ENCODE data around the gene SUGCT. TPM values are rescaled to one million over a fixed set of nuclear protein-coding genes. Genes with fewer than 3 reads are reported as not detected.

The SUGCT gene
- total RNA-seq, 1 experiment from 2014 or later = 1.5 TPM

DNA sequence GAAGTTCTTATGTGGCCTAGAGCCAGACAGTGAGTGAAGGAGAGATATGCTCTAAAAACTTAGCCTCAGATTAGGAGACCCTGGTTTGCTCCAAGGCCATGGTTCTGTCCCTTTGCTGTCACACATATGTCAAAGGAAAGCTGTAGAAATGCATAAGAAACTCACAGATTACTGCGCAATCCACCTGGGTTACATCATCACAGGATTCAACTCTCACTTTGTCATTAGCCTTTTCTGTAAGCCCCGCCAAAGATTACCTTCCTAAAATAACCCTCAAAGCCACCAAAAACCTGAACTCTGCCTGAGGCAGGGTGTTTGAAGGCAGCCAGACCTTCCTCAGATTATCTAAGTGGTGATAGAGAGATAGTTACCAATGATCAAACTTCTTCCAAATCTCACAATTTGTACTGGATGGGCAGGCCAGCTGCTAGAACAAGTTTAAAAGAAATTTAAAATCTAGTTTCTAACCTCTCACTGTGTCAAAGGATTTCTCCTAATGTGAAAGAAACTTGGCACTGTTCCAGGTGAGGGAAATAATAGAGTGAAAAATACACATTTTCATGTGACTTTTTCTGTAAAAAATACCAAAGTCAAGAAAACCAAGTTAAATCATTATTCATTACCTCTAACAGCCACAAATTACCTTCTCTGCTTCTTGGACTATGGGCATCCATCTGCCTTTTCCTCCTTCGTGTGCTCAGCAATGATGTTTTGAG is 567.2 kb downstream of the SUGCT start:
- H3K4me3 ChIP-seq (ENCODE audit: low read depth, low read length, poor library complexity, severe bottlenecking) = no peak overlapping the region
- ChIA-PET CTCF (no interaction called here), POLR2A (ENCODE audit: low non-redundant PET) (no interaction called here)
- H3K36me3 ChIP-seq (ENCODE audit: insufficient read depth, low read length, poor library complexity, severe bottlenecking) = no peaks in the 10 kb centered on the region
- no peak for DNase-seq (ENCODE audit: low spot score)
- peaks cover 20% of the 10 kb centered on the region for H3K4me1 ChIP-seq (ENCODE audit: insufficient read depth, low read length, poor library complexity, severe bottlenecking)
- TF ChIP-seq, protein P1, sequence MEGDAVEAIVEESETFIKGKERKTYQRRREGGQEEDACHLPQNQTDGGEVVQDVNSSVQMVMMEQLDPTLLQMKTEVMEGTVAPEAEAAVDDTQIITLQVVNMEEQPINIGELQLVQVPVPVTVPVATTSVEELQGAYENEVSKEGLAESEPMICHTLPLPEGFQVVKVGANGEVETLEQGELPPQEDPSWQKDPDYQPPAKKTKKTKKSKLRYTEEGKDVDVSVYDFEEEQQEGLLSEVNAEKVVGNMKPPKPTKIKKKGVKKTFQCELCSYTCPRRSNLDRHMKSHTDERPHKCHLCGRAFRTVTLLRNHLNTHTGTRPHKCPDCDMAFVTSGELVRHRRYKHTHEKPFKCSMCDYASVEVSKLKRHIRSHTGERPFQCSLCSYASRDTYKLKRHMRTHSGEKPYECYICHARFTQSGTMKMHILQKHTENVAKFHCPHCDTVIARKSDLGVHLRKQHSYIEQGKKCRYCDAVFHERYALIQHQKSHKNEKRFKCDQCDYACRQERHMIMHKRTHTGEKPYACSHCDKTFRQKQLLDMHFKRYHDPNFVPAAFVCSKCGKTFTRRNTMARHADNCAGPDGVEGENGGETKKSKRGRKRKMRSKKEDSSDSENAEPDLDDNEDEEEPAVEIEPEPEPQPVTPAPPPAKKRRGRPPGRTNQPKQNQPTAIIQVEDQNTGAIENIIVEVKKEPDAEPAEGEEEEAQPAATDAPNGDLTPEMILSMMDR (conservative IDR thresholded peaks at IDR 0.05; ENCODE audit: low read depth, low read length) = no peak
- no peak for TF ChIP-seq EZH2 (IDR thresholded peaks at IDR 0.05; ENCODE audit: borderline replicate concordance, low read depth, low read length, poor library complexity, severe bottlenecking)
- H3K9me3 ChIP-seq (ENCODE audit: low read depth, low read length, poor library complexity, severe bottlenecking) = no peaks in the 10 kb centered on the region
- H3K27me3 ChIP-seq (replicated peaks; ENCODE audit: insufficient read depth, low read depth, low read length, poor library complexity) = no peaks in the 10 kb centered on the region
- intact Hi-C loops (cut with micrococcal nuclease; ENCODE audit: unreplicated experiment) = no loop called here
- H3K27ac ChIP-seq (ENCODE audit: low read depth, low read length, poor library complexity, severe bottlenecking) = peak overlapping the region; percentile 47
- BruUV-seq (replicated peaks) = no TSS peak

GRCh38 chr7:40704172-40704571 is 569.4 kb downstream of the SUGCT start:
- H3K4me3 ChIP-seq (ENCODE audit: low read depth, low read length, poor library complexity, severe bottlenecking) = no peak overlapping the region
- no TSS peak for BruUV-seq (replicated peaks)
- no peak for DNase-seq (ENCODE audit: low spot score)
- no peaks in the 10 kb centered on the region for H3K9me3 ChIP-seq (ENCODE audit: low read depth, low read length, poor library complexity, severe bottlenecking)
- H3K27ac ChIP-seq (ENCODE audit: low read depth, low read length, poor library complexity, severe bottlenecking) = no peak overlapping the region
- no peaks in the 10 kb centered on the region for H3K36me3 ChIP-seq (ENCODE audit: insufficient read depth, low read length, poor library complexity, severe bottlenecking)
- CTCF ChIA-PET = no interaction called here
- no peak for TF ChIP-seq EZH2 (IDR thresholded peaks at IDR 0.05; ENCODE audit: borderline replicate concordance, low read depth, low read length, poor library complexity, severe bottlenecking)
- TF ChIP-seq, protein P1 (conservative IDR thresholded peaks at IDR 0.05; ENCODE audit: low read depth, low read length) = 0 out of 2 replicates have a peak, but pooled peaks have one; percentile 25
- H3K4me1 ChIP-seq (ENCODE audit: insufficient read depth, low read length, poor library complexity, severe bottlenecking) = peaks cover 20% of the 10 kb centered on the region
- intact Hi-C loops (cut with micrococcal nuclease; ENCODE audit: unreplicated experiment) = no loop called here
- H3K27me3 ChIP-seq (replicated peaks; ENCODE audit: insufficient read depth, low read depth, low read length, poor library complexity) = no peaks in the 10 kb centered on the region
- POLR2A ChIA-PET (ENCODE audit: low non-redundant PET) = no interaction called here

GRCh38 chr7:40706829-40707228 is 572.0 kb downstream of the SUGCT start:
- POLR2A ChIA-PET (ENCODE audit: low non-redundant PET) = no interaction called here
- intact Hi-C loops (cut with micrococcal nuclease; ENCODE audit: unreplicated experiment) = no loop called here

More at GRCh38 chr7:40706829-40707228, 572.0 kb downstream of the SUGCT start:
- BruUV-seq (replicated peaks) = no TSS peak
- Histone ChIP-seq H3K27me3 (replicated peaks; ENCODE audit: insufficient read depth, low read depth, low read length, poor library complexity) (no peaks in the 10 kb centered on the region), H3K27ac (ENCODE audit: low read depth, low read length, poor library complexity, severe bottlenecking) (no peak overlapping the region), H3K36me3 (ENCODE audit: insufficient read depth, low read length, poor library complexity, severe bottlenecking) (no peaks in the 10 kb centered on the region), H3K4me3 (ENCODE audit: low read depth, low read length, poor library complexity, severe bottlenecking) (no peak overlapping the region), H3K4me1 (ENCODE audit: insufficient read depth, low read length, poor library complexity, severe bottlenecking) (peaks cover 5% of the 10 kb centered on the region), H3K9me3 (ENCODE audit: low read depth, low read length, poor library complexity, severe bottlenecking) (no peaks in the 10 kb centered on the region)
- CTCF ChIA-PET = no interaction called here
- no peak for DNase-seq (ENCODE audit: low spot score)
- TF ChIP-seq, protein P1 (conservative IDR thresholded peaks at IDR 0.05; ENCODE audit: low read depth, low read length) = no peak
- TF ChIP-seq EZH2 (IDR thresholded peaks at IDR 0.05; ENCODE audit: borderline replicate concordance, low read depth, low read length, poor library complexity, severe bottlenecking) = no peak

Data from A673 (cell line).